GM12873 (cell line): ENCODE data around the gene MED8.

Source experiments
- TF ChIP-seq, protein P1 (sequence below): IDR thresholded peaks from 2 replicates; pipeline ENCODE4 v1.5.1; 2012; ENCODE audit warnings: low read depth, mild to moderate bottlenecking, moderate library complexity, low read length, control low read depth; ENCODE audit not compliant: insufficient read depth; ENCODE audit errors: missing control alignments

Gene MED8

DNA sequence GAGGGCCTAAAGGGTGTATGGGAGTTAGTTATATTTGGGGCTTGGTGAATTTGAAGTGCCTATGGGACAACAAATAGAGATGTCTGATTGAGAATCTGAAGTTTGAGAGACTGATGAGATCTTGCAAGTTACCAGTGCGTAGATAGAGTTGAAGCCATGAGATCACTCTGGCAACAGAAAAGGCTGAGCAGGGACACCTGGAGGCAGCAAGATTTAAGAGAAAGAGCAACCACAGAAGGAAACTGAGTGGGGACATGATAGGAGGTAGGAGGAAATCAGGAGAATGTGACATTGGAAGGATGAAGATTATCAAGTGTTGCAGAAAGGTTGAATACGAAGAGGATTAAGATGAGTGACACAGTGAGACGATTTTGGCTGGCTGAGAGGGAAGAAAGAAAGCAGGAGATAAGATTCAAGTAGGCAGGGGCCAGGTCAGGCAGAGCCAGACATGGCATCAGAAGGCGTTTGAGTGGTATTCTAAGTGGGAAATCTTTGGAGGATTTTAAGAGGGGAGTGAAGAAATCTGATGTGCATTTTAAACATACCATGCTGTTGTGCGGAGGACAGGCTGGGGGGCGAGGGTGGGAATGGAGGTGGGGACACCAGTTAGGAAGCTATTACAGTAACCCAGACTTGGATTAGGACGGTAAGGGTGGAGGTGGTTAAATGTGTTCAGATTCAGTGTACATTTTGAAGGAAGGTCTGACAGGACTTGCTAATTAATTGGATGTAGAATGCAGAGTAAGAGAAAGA is 55.0 kb downstream of the MED8 start:
- TF ChIP-seq, protein P1, sequence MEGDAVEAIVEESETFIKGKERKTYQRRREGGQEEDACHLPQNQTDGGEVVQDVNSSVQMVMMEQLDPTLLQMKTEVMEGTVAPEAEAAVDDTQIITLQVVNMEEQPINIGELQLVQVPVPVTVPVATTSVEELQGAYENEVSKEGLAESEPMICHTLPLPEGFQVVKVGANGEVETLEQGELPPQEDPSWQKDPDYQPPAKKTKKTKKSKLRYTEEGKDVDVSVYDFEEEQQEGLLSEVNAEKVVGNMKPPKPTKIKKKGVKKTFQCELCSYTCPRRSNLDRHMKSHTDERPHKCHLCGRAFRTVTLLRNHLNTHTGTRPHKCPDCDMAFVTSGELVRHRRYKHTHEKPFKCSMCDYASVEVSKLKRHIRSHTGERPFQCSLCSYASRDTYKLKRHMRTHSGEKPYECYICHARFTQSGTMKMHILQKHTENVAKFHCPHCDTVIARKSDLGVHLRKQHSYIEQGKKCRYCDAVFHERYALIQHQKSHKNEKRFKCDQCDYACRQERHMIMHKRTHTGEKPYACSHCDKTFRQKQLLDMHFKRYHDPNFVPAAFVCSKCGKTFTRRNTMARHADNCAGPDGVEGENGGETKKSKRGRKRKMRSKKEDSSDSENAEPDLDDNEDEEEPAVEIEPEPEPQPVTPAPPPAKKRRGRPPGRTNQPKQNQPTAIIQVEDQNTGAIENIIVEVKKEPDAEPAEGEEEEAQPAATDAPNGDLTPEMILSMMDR: no peak
